Endothelial cell of umbilical vein (primary cell): ENCODE data around the gene SPAG4. TPM values are rescaled to one million over a fixed set of nuclear protein-coding genes. Genes with fewer than 3 reads are reported as not detected.

Experiments used
- BruUV-seq: library from RNA; stranded (reverse); fragments of 400-500 nt; replicated peaks from 2 replicates; lab custom pipeline; 2021; lab: Mats Ljungman, UMichigan
- CTCF ChIA-PET: fragments of 300-600, 350-600 bp; sonication (Branson Sonifier 250); formaldehyde crosslinking; loops from one replicate; lab custom pipeline; 2021; ENCODE audit warnings: antibody characterized with exemption, inconsistent platforms; lab: Charles Lee
- POLR2A ChIA-PET: fragments of 300-600, 350-600 bp; sonication (Branson Sonifier 250); formaldehyde crosslinking; loops from one replicate; lab custom pipeline; 2021; ENCODE audit warnings: antibody characterized with exemption, inconsistent platforms; lab: Charles Lee
- DNase-seq: peaks from one replicate; pipeline ENCODE4 v3.0.0-alpha.2; 2011; ENCODE audit warnings: low read depth, low spot score
- FAIRE-seq: peaks from 2 replicates; lab custom pipeline; 2011; peaks lifted over from hg19 to GRCh38; lab: Jason Lieb, UNC
- H2AFZ ChIP-seq: 2 replicates; pipeline ENCODE4 v1.6.0; 2012; ENCODE audit warnings: low read depth, low read length, control low read depth, inconsistent platforms
- H3K27ac ChIP-seq: 2 replicates; pipeline ENCODE4 v1.5.1; 2011; ENCODE audit warnings: low read depth, mild to moderate bottlenecking, control low read depth, low read length, moderate library complexity; ENCODE audit not compliant: insufficient read depth
- H3K27me3 ChIP-seq, 2 experiments: 2 replicates each; pipeline versions ENCODE4 v1.6.0 to v1.6.1; 2011; ENCODE audit warnings: low read length in 2 of 2, mixed read lengths in 1 of 2; ENCODE audit not compliant: control insufficient read depth in 2 of 2, insufficient read depth in 2 of 2
- H3K36me3 ChIP-seq, 2 experiments: 2 replicates in 1 of 2; 3 replicates in 1 of 2; pipeline ENCODE4 v1.5.1; 2011; ENCODE audit warnings: low read length in 2 of 2, mild to moderate bottlenecking in 1 of 2, moderate library complexity in 1 of 2; ENCODE audit not compliant: control insufficient read depth in 2 of 2, insufficient read depth in 2 of 2; ENCODE audit errors: extremely low read depth in 1 of 2
- H3K4me1 ChIP-seq: 3 replicates; pipeline ENCODE4 v1.5.1; 2011; ENCODE audit warnings: mild to moderate bottlenecking, low read length; ENCODE audit not compliant: control insufficient read depth, insufficient read depth; ENCODE audit errors: extremely low read depth
- H3K4me2 ChIP-seq: 2 replicates; pipeline ENCODE4 v1.6.1; 2011; ENCODE audit warnings: low read length, control low read depth, mixed read lengths; ENCODE audit not compliant: insufficient read depth
- H3K4me3 ChIP-seq, 3 experiments: fragments of 200-600 bp in 1 of 3; sonication (generic), shearing (Covaris generic) in 1 of 3; replicated peaks in 1 of 3; 2 replicates each; pipeline ENCODE4 v1.5.1; 2011 to 2016; ENCODE audit warnings: control low read depth in 3 of 3, low read length in 3 of 3, mild to moderate bottlenecking in 2 of 3, inconsistent platforms in 1 of 3, low read depth in 1 of 3, moderate library complexity in 1 of 3; ENCODE audit not compliant: insufficient read depth in 1 of 3
- H3K79me2 ChIP-seq: 2 replicates; pipeline ENCODE4 v1.6.0; 2012; ENCODE audit warnings: low read length, inconsistent platforms; ENCODE audit not compliant: control insufficient read depth, insufficient read depth
- H3K9ac ChIP-seq: replicated peaks from 2 replicates; pipeline ENCODE3; 2011; ENCODE audit warnings: low read length, control low read depth; ENCODE audit not compliant: insufficient read depth; ENCODE audit errors: extremely low read depth
- H3K9me1 ChIP-seq: replicated peaks from 3 replicates; pipeline ENCODE4 v1.6.0; 2011; ENCODE audit warnings: mild to moderate bottlenecking, low read length; ENCODE audit not compliant: control insufficient read depth, insufficient read depth; ENCODE audit errors: extremely low read depth
- H3K9me3 ChIP-seq: replicated peaks from 2 replicates; pipeline ENCODE4 v1.5.1; 2012; ENCODE audit warnings: low read length, inconsistent platforms; ENCODE audit not compliant: control insufficient read depth, insufficient read depth
- H4K20me1 ChIP-seq: replicated peaks from 2 replicates; pipeline ENCODE3; 2011; ENCODE audit warnings: mild to moderate bottlenecking, low read length; ENCODE audit not compliant: control insufficient read depth, insufficient read depth; ENCODE audit errors: extremely low read depth
- EZH2 ChIP-seq: IDR thresholded peaks from 2 replicates; pipeline ENCODE4 v1.6.1; 2012; ENCODE audit warnings: borderline replicate concordance, low read depth, mild to moderate bottlenecking, moderate library complexity, low read length, inconsistent platforms; ENCODE audit not compliant: severe bottlenecking
- FOS ChIP-seq: IDR thresholded peaks from 2 replicates; pipeline ENCODE4 v1.6.1; 2011; ENCODE audit warnings: mild to moderate bottlenecking, low read length, moderate library complexity, borderline replicate concordance; ENCODE audit not compliant: insufficient read depth
- GATA2 ChIP-seq: IDR thresholded peaks from 2 replicates; pipeline ENCODE4 v1.7.0; 2011; ENCODE audit warnings: low read depth, mild to moderate bottlenecking, moderate library complexity, mixed read lengths, low read length; ENCODE audit not compliant: insufficient read length, insufficient read depth
- JUN ChIP-seq: IDR thresholded peaks from 2 replicates; pipeline ENCODE4 v1.6.1; 2011; ENCODE audit warnings: borderline replicate concordance, low read depth; ENCODE audit not compliant: insufficient read length, insufficient read depth
- MYC ChIP-seq: IDR thresholded peaks from one replicate; pipeline ENCODE4 v1.6.1; 2011; ENCODE audit warnings: mild to moderate bottlenecking, low read depth, low read length
- POLR2A ChIP-seq: IDR thresholded peaks from 2 replicates; pipeline ENCODE4 v1.6.1; 2012; ENCODE audit warnings: low read depth, mild to moderate bottlenecking, control low read depth, low read length
- POLR2AphosphoS5 ChIP-seq: IDR thresholded peaks from 2 replicates; pipeline ENCODE4 v1.6.1; 2012; ENCODE audit warnings: low read depth, mild to moderate bottlenecking, control low read depth, low read length, moderate library complexity; ENCODE audit not compliant: insufficient read depth
- dilution Hi-C: fragments of 300-500 bp; cut with MboI; formaldehyde crosslinking; loops from one replicate; pipeline ENCODE4 v1.15.0; 2019; ENCODE audit warnings: low sequenced_read_pairs; ENCODE audit not compliant: extremely low pct_ligation_motif_present
- intact Hi-C: fragments of 100-400 bp; cut with micrococcal nuclease; formaldehyde crosslinking; loops from one replicate; pipeline ENCODE4 v1.10.0; 2022
- polyA plus RNA-seq, 4 experiments: library from polyadenylated mRNA; depleted of rRNA in 3 of 4; stranded (reverse) in 3 of 4; unstranded in 1 of 4; fragments of >200 nt; gene quantifications; 2 replicates each; pipeline versions ENCODE4 v1.2.1 to v1.2.3, GENCODE V29; 2011 to 2012; ENCODE audit warnings: missing spikeins in 1 of 4
- total RNA-seq: library from RNA; stranded (reverse); gene quantifications from 2 replicates; pipeline ENCODE4 v1.2.3, GENCODE V29; 2021
- TF ChIP-seq, protein P1 (sequence below), 2 donors: IDR thresholded peaks; 1 replicate in 1 of 2; 2 replicates in 1 of 2; pipeline ENCODE4 v1.5.1; 2011; ENCODE audit warnings: low read length in 2 of 2, mild to moderate bottlenecking in 2 of 2, moderate library complexity in 2 of 2, control low read depth in 1 of 2, inconsistent platforms in 1 of 2, low read depth in 1 of 2; ENCODE audit not compliant: insufficient read depth in 1 of 2; ENCODE audit errors: extremely low read depth in 1 of 2
- TF ChIP-seq, protein P2 (sequence below): IDR thresholded peaks from 2 replicates; pipeline ENCODE4 v1.6.1; 2011; ENCODE audit not compliant: insufficient read depth, insufficient read length

Gene SPAG4
- total and polyA plus RNA-seq, 2 donors (not counting 3 experiments of a cell fraction or from before 2014, with no cell fraction given): 3.7 to 9.5 TPM

DNA sequence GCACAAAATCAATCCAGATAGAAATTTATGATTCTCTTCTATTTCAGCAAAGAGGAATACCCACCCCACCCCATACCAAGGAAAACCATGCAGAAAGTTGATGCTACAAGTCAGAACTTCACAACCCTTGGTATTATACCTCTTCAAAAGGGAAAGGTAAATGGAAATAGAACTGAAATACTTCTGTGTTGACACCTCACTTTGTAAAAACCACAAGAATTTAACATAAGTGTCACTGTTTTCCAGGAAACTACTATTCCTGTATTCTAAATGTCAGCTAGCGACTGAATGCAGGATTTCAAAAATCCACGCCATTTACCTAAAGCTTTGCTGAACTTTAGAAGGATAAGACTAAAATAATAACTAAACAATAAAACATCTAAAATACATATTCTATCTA, 45.4 kb downstream of the SPAG4 start:
- intact Hi-C loops: loop anchor here (5.0 kb wide), 1 partner anchor 81 kb away; the partner anchor contains the start of gene RBM39
- no peak for FAIRE-seq
- H3K4me1 ChIP-seq: peaks cover 19% of the 10 kb centered on the region
- peaks cover 18% of the 10 kb centered on the region for H4K20me1 ChIP-seq
- H3K4me2 ChIP-seq: peak overlapping the region; percentile 77
- no peak overlapping the region for H2AFZ ChIP-seq
- H3K9me1 ChIP-seq: no peaks in the 10 kb centered on the region
- peaks cover 0 to 5% of the 10 kb centered on the region in 2 experiments for H3K36me3 ChIP-seq
- peaks cover 84% of the 10 kb centered on the region for H3K79me2 ChIP-seq
- no TSS peak for BruUV-seq
- H3K4me3 ChIP-seq: peak overlapping the region in 1 of 3 experiments; percentile 81
- CTCF ChIA-PET: interaction anchor here (0.6 to 2.1 kb wide), 4 partner anchors 9 to 214 kb away, joined by 3 to 8 read pairs (median 3); no protein-coding TSS in a partner anchor
- POLR2A ChIA-PET: interaction anchor here (1.1 kb wide), 1 partner anchor 38 kb away, joined by 3 read pairs; the partner anchor contains the start of genes NFS1 and ROMO1
- peak overlapping the region; percentile 34 for H3K9ac ChIP-seq
- H3K9me3 ChIP-seq: no peaks in the 10 kb centered on the region
- TF ChIP-seq EZH2: no peak
- no peak for TF ChIP-seq GATA2
- no peak for DNase-seq
- H3K27me3 ChIP-seq: no peaks in the 10 kb centered on the region
- no peak overlapping the region for H3K27ac ChIP-seq
- dilution Hi-C loops: no loop called here

DNA sequence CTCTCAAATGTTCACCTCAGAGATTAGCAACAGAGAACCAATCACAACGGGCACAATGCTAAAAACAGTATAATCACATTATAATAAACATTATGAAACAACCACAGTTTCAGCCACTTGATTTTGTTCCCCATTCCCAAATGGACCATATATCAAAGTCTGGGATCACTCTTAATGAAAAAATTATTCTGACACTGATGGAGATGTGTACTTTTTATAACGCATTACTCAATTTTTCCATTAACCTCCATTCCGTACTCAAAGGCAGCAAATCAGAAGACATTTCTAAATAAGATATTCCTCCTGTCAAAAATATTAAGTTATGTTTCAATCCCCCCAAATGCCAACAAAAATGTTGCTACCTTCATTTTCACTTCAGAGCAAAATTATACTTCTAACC, 46.3 kb downstream of the SPAG4 start:
- DNase-seq (peak; percentile 43), FAIRE-seq (no peak)
- Histone ChIP-seq H4K20me1 (peaks cover 18% of the 10 kb centered on the region), H3K4me3 (peak overlapping the region in 1 of 3 experiments; percentile 81), H3K27me3 (no peaks in the 10 kb centered on the region), H3K36me3 (peaks cover 0 to 5% of the 10 kb centered on the region in 2 experiments), H3K4me2 (peak overlapping the region; percentile 77), H3K9me3 (no peaks in the 10 kb centered on the region), H3K9me1 (no peaks in the 10 kb centered on the region), H2AFZ (no peak overlapping the region), H3K27ac (no peak overlapping the region), H3K9ac (peak overlapping the region; percentile 34), H3K79me2 (peaks cover 75% of the 10 kb centered on the region), H3K4me1 (peaks cover 19% of the 10 kb centered on the region)
- dilution Hi-C loops: no loop called here
- BruUV-seq: no TSS peak
- ChIA-PET POLR2A (interaction anchor here (1.1 kb wide), 1 partner anchor 38 kb away, joined by 3 read pairs; the partner anchor contains the start of genes NFS1 and ROMO1), CTCF (interaction anchor here (1.2 to 2.1 kb wide), 2 partner anchors 10 to 43 kb away, joined by 3 to 8 read pairs; no protein-coding TSS in a partner anchor)
- TF ChIP-seq, protein P1, sequence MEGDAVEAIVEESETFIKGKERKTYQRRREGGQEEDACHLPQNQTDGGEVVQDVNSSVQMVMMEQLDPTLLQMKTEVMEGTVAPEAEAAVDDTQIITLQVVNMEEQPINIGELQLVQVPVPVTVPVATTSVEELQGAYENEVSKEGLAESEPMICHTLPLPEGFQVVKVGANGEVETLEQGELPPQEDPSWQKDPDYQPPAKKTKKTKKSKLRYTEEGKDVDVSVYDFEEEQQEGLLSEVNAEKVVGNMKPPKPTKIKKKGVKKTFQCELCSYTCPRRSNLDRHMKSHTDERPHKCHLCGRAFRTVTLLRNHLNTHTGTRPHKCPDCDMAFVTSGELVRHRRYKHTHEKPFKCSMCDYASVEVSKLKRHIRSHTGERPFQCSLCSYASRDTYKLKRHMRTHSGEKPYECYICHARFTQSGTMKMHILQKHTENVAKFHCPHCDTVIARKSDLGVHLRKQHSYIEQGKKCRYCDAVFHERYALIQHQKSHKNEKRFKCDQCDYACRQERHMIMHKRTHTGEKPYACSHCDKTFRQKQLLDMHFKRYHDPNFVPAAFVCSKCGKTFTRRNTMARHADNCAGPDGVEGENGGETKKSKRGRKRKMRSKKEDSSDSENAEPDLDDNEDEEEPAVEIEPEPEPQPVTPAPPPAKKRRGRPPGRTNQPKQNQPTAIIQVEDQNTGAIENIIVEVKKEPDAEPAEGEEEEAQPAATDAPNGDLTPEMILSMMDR (IDR thresholded peaks at IDR 0.05; ENCODE audit: extremely low read depth in 1 of 2, insufficient read depth in 1 of 2, low read depth in 1 of 2, low read length in 2 of 2): no peak
- no peak for TF ChIP-seq EZH2
- no peak for TF ChIP-seq JUN
- TF ChIP-seq POLR2AphosphoS5: no peak
- no peak for TF ChIP-seq POLR2A
- TF ChIP-seq, protein P2, sequence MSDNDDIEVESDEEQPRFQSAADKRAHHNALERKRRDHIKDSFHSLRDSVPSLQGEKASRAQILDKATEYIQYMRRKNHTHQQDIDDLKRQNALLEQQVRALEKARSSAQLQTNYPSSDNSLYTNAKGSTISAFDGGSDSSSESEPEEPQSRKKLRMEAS: no peak
- no peak for TF ChIP-seq GATA2
- TF ChIP-seq FOS: no peak
- TF ChIP-seq MYC: no peak
- intact Hi-C loops: loop anchor here (5.0 kb wide), 1 partner anchor 80 kb away; the partner anchor contains the start of gene RBM39
